Measurements from ENCODE around the gene TBX15.

- TF ChIP-seq CTCF (IDR thresholded peaks at IDR 0.05) = no peak
- no peak for TF ChIP-seq POLR2A (IDR thresholded peaks at IDR 0.05)
Measured at GRCh38 chr1:118842452-118843201, 145.5 kb downstream of the TBX15 start.
